ENCODE data around the gene LGI2.
"Not testable (repeated sequence)": the region's sequence is repeated elsewhere in the genome, so short reads cannot be mapped to it uniquely, and the experiment has no call there.

The LGI2 gene

GRCh38 chr4:25030277-25031076 is at the start of gene LGI2:
Gene LGI2, minus strand, starts transcription at chr4:25030946. Its CDS starts 253 bp downstream, at chr4:25030693.
- DNase-seq (ENCODE audit: low read depth) = no peak

- DNase-seq (ENCODE audit: low read depth) = no peak
These were observed 47.8 kb upstream of the LGI2 start for GRCh38 chr4:25078523-25078922.

- DNase-seq (ENCODE audit: low read depth) = no peak
These were observed 46.1 kb upstream of the LGI2 start for GRCh38 chr4:25076625-25077398.

- no peak for DNase-seq (ENCODE audit: low read depth)
These were observed 45.1 kb upstream of the LGI2 start for GRCh38 chr4:25075851-25076250.

GRCh38 chr4:25075129-25075528 is 44.4 kb upstream of the LGI2 start:
- no peak for DNase-seq (ENCODE audit: low read depth)

GRCh38 chr4:25070545-25070944 is 39.8 kb upstream of the LGI2 start:
- DNase-seq (ENCODE audit: low read depth) = no peak

- no peak for DNase-seq (ENCODE audit: low read depth)
These were observed 38.3 kb upstream of the LGI2 start for GRCh38 chr4:25069014-25069413.

GRCh38 chr4:25068386-25068785 is 37.6 kb upstream of the LGI2 start:
- DNase-seq (ENCODE audit: low read depth) = no peak

GRCh38 chr4:25065932-25066590 is 35.3 kb upstream of the LGI2 start:
- DNase-seq (ENCODE audit: low read depth) = no peak

GRCh38 chr4:25065431-25065858 is 34.7 kb upstream of the LGI2 start:
- no peak for DNase-seq (ENCODE audit: low read depth)

GRCh38 chr4:25064447-25064846 is 33.7 kb upstream of the LGI2 start:
- not testable (repeated sequence) for DNase-seq (ENCODE audit: low read depth)

GRCh38 chr4:25063116-25063515 is 32.4 kb upstream of the LGI2 start:
- DNase-seq (ENCODE audit: low read depth) = no peak

- DNase-seq (ENCODE audit: low read depth) = no peak
These were observed 31.4 kb upstream of the LGI2 start for GRCh38 chr4:25062098-25062497.

- no peak for DNase-seq (ENCODE audit: low read depth)
These were observed 30.9 kb upstream of the LGI2 start for GRCh38 chr4:25061602-25062001.

- DNase-seq (ENCODE audit: low read depth) = no peak
These were observed 30.2 kb upstream of the LGI2 start for GRCh38 chr4:25060963-25061340.

GRCh38 chr4:25060241-25060962 is 29.7 kb upstream of the LGI2 start:
- DNase-seq (ENCODE audit: low read depth) = no peak

- no peak for DNase-seq (ENCODE audit: low read depth)
These were observed 29.0 kb upstream of the LGI2 start for GRCh38 chr4:25059791-25060190.

GRCh38 chr4:25058796-25059195 is 28.1 kb upstream of the LGI2 start:
- no peak for DNase-seq (ENCODE audit: low read depth)

- no peak for DNase-seq (ENCODE audit: low read depth)
These were observed 26.6 kb upstream of the LGI2 start for GRCh38 chr4:25057299-25057698.

- not testable (repeated sequence) for DNase-seq (ENCODE audit: low read depth)
These were observed 21.3 kb upstream of the LGI2 start for GRCh38 chr4:25052037-25052436.

GRCh38 chr4:25051534-25051933 is 20.8 kb upstream of the LGI2 start:
- DNase-seq (ENCODE audit: low read depth) = no peak

Measured in CMK (cell line).